Skeletal muscle tissue (tissue), 4 donors: ENCODE data around the gene CGNL1. TPM values are rescaled to one million over a fixed set of nuclear protein-coding genes. Genes with fewer than 3 reads are reported as not detected.

Experiments used
- H3K27ac ChIP-seq: one replicate; pipeline ENCODE4 v1.7.0; 2013; ENCODE audit warnings: mild to moderate bottlenecking, low read depth, low read length, inconsistent platforms
- H3K27me3 ChIP-seq, 3 donors: one replicate each; pipeline ENCODE4 v1.7.0; 2013; ENCODE audit warnings: low read length in 3 of 3; ENCODE audit not compliant: control insufficient read depth in 3 of 3, insufficient read depth in 3 of 3
- H3K36me3 ChIP-seq, 3 donors: one replicate each; pipeline ENCODE4 v1.7.0; 2013; ENCODE audit warnings: low read length in 3 of 3; ENCODE audit not compliant: control insufficient read depth in 3 of 3, insufficient read depth in 3 of 3
- H3K4me1 ChIP-seq, 3 donors: one replicate each; pipeline ENCODE4 v1.7.0; 2013; ENCODE audit warnings: low read length in 3 of 3, mild to moderate bottlenecking in 3 of 3; ENCODE audit not compliant: control insufficient read depth in 3 of 3, insufficient read depth in 3 of 3
- H3K4me3 ChIP-seq, 3 donors: one replicate each; pipeline ENCODE4 v1.7.0; 2013; ENCODE audit warnings: low read length in 3 of 3
- H3K9ac ChIP-seq, 3 donors: one replicate each; pipeline ENCODE4 v1.7.0; 2013; ENCODE audit warnings: low read length in 3 of 3, mild to moderate bottlenecking in 3 of 3, moderate library complexity in 2 of 3, low read depth in 1 of 3
- H3K9me3 ChIP-seq, 3 donors: one replicate each; pipeline ENCODE4 v1.7.0; 2013; ENCODE audit warnings: low read length in 3 of 3; ENCODE audit not compliant: control insufficient read depth in 3 of 3
- total RNA-seq: library from RNA; depleted of rRNA; stranded (reverse); fragments of >200 nt; gene quantifications from one replicate; pipeline ENCODE4 v1.2.3, GENCODE V29; 2014
- donor health status: Osteomylitis.

Gene CGNL1
- total RNA-seq, 1 donor from 2014 or later: 11.5 TPM

DNA sequence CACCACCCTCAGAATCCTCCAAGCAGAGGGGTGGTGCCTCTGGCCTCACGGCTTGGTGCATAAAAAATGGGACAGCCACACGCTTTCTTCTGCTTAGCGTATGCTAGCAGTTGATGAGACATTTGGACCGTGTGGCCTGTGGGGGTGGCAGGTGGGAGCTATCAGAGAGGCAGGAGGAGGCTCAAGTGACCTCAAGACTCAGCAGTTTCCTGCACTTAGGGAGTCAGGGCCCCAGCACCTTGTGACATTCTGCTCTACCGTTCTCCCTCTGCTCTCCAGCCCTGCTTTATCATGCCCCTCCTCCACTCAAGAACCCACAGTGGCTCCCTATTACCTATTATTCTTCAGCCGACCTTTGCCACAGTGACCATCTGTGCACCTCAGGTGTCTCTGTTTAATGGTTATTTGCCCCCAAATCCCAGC lies 41.0 kb upstream of the CGNL1 start:
- Histone ChIP-seq H3K36me3 (no peaks in the 10 kb centered on the region), H3K4me3 (no peak overlapping the region), H3K9me3 (no peaks in the 10 kb centered on the region), H3K4me1 (peaks cover 3 to 10% (median 4%) of the 10 kb centered on the region in 3 donors), H3K27ac (no peak overlapping the region), H3K9ac (no peak overlapping the region), H3K27me3 (peaks cover 0 to 2% (median 0%) of the 10 kb centered on the region in 3 donors)

DNA sequence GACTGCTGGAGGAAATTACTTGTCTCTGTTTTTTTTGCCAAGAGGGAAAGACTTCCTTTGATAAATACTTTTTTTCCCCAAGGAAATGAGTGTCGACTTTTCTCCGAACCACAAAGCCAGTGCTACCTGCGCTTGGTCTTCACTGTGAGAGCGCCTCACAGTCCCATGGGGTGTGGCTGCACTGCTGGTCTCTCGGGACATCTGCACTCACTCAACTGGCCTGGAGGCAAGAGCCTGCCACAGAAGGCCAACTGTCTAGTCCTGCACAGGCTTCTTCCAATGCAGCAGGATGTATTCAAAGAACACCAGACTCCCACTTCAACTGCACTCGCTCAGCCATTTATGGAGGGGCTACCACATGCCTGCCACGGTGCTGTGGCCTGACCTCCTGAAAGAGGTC lies 40.6 kb upstream of the CGNL1 start:
- Histone ChIP-seq H3K36me3 (no peaks in the 10 kb centered on the region), H3K27ac (no peak overlapping the region), H3K4me3 (no peak overlapping the region), H3K4me1 (peaks cover 3 to 10% (median 4%) of the 10 kb centered on the region in 3 donors), H3K27me3 (no peaks in the 10 kb centered on the region), H3K9me3 (no peaks in the 10 kb centered on the region), H3K9ac (no peak overlapping the region)

DNA sequence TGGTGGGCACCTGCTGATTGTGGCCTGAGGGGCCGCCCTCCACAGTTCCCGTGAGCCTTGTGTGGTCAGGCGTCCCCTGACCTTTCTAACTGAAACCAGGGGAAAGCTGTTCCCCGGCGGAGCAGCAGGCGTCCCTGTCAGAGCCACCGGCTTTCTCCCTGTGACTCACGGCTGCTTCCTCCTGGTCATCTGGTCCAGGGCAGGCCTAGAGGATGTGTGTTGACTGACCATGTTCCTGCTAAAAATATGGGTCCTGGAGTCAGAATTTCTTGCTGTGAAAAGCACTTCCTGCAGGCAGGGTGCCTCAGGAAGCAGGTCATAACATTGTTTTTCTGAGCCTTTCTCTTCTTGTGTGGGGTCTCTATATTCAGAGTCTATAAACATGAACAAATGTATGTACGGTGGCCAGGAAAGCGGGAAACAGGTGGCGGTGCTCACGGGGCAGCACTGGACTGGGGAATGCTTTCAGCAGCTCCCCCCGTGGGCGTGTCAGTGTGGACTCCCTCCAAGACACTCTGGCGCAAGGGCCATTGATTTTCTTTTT lies 38.4 kb upstream of the CGNL1 start:
- Histone ChIP-seq H3K36me3 (no peaks in the 10 kb centered on the region), H3K27me3 (no peaks in the 10 kb centered on the region), H3K27ac (peak overlapping the region; percentile 23), H3K4me3 (no peak overlapping the region), H3K9me3 (no peaks in the 10 kb centered on the region), H3K4me1 (peaks cover 3 to 10% (median 4%) of the 10 kb centered on the region in 3 donors), H3K9ac (peak overlapping the region in 1 of 3 donors; percentile 8)

DNA sequence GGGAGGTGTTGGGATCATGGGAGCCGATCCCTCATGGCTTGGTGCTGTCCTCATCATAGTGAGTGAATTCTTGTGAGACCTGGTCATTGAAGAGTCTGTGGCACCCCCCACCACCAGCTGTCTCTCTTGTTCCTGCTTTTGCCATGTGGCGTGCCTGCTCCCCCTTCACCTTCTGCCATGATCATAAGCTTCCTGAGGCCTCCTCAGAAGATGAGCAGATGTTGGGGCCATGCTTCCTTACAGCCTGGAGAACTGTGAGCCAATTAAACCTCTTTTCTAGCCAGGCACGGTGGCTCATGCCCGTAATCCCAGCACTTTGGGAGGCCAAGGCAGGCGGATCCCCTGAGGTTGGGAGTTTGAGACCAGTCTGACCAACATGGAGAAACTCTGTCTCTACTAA lies 37.0 kb upstream of the CGNL1 start:
- peaks cover 3 to 10% (median 4%) of the 10 kb centered on the region in 3 donors for H3K4me1 ChIP-seq
- no peaks in the 10 kb centered on the region for H3K27me3 ChIP-seq
- H3K27ac ChIP-seq: no peak overlapping the region
- H3K9ac ChIP-seq: no peak overlapping the region
- no peaks in the 10 kb centered on the region for H3K9me3 ChIP-seq
- no peak overlapping the region for H3K4me3 ChIP-seq
- H3K36me3 ChIP-seq: no peaks in the 10 kb centered on the region

DNA sequence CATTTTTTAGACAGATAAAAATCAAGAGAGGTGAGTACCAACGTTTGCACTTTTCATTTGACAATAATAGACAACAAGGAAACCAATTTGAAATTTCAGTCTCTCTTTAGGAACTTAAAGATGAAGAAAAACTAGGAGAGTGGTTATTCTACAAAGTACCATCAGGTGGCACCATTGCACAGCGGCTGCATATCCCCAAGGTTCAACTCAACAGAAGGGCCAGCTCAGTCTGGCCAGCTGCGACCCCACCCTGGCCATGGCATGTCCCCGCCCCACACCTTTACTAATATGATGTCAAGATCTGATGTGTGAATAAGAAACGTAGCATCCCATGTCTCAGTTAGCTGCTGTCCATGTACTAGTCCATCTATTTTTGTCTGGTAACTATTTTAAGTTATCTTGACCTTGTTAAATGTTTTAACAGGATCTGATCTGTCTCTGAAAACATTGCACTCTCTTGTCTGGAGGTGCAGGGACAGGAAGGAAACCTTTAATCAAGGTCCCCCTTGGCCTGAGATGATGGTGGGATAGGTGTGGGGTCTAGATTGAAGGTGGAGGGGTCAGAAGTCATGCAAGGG lies 35.5 kb upstream of the CGNL1 start:
- no peaks in the 10 kb centered on the region for H3K27me3 ChIP-seq
- peaks cover 0 to 7% (median 3%) of the 10 kb centered on the region in 3 donors for H3K4me1 ChIP-seq
- H3K4me3 ChIP-seq: no peak overlapping the region
- H3K9ac ChIP-seq: no peak overlapping the region
- H3K36me3 ChIP-seq: no peaks in the 10 kb centered on the region
- H3K9me3 ChIP-seq: no peaks in the 10 kb centered on the region
- no peak overlapping the region for H3K27ac ChIP-seq

DNA sequence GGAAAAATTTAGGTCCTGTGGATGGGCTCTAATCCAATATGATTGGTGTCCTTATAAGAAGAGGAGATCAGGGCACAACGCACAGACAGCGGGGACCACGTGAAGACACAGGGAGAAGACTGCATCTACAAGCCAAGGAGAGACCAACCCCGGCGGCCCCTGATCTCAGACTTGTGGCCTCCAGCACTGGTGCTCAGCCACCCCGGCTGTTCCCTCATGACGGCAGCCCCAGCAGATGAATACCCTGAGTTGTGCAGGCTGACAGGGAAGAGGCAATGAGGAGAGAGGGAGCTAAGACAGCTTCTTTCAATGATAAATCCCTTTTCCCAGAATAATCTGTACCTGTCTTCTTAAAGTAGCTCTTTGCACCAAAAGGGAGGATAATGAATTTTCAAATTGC lies 33.3 kb upstream of the CGNL1 start:
- H3K9me3 ChIP-seq: no peaks in the 10 kb centered on the region
- H3K36me3 ChIP-seq: no peaks in the 10 kb centered on the region
- H3K27me3 ChIP-seq: no peaks in the 10 kb centered on the region
- H3K4me3 ChIP-seq: no peak overlapping the region
- no peak overlapping the region for H3K27ac ChIP-seq
- H3K4me1 ChIP-seq: no peaks in the 10 kb centered on the region
- no peak overlapping the region for H3K9ac ChIP-seq

GRCh38 chr15:57343498-57343897 lies 32.8 kb upstream of the CGNL1 start:
- H3K4me1 ChIP-seq: no peaks in the 10 kb centered on the region

DNA sequence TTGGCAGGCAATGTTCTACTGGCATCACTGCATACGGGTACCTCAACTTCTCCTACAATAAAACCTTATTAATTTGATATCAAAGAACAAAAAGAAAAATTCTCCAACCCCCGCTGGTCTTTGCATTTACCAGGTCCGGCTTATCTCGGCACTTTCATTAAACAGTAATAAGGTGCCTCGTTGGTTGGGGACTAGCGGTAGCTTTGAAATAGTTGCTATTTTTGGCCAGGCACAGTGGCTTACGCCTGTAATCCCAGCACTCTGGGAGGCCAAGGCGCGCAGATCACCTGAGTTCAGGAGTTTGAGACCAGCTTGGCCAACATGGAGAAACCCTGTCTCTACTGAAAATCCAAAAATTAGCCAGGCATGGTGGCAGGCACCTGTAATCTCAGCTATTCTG lies 32.0 kb upstream of the CGNL1 start:
- Histone ChIP-seq H3K9ac (no peak overlapping the region), H3K9me3 (no peaks in the 10 kb centered on the region), H3K36me3 (no peaks in the 10 kb centered on the region), H3K27ac (no peak overlapping the region), H3K4me3 (no peak overlapping the region), H3K4me1 (no peaks in the 10 kb centered on the region), H3K27me3 (no peaks in the 10 kb centered on the region)

More at GRCh38 chr15:57343498-57343897, 32.8 kb upstream of the CGNL1 start:
- Histone ChIP-seq H3K9ac (no peak overlapping the region), H3K9me3 (no peaks in the 10 kb centered on the region), H3K36me3 (no peaks in the 10 kb centered on the region), H3K27me3 (no peaks in the 10 kb centered on the region), H3K4me3 (no peak overlapping the region), H3K27ac (no peak overlapping the region)

- Histone ChIP-seq H3K4me3 (no peak overlapping the region), H3K27me3 (no peaks in the 10 kb centered on the region), H3K4me1 (no peaks in the 10 kb centered on the region), H3K9ac (no peak overlapping the region), H3K27ac (no peak overlapping the region), H3K36me3 (no peaks in the 10 kb centered on the region), H3K9me3 (no peaks in the 10 kb centered on the region)
Measured at GRCh38 chr15:57345584-57345983, 30.7 kb upstream of the CGNL1 start.

- Histone ChIP-seq H3K9ac (no peak overlapping the region), H3K4me1 (no peaks in the 10 kb centered on the region), H3K9me3 (no peaks in the 10 kb centered on the region), H3K27ac (no peak overlapping the region), H3K4me3 (no peak overlapping the region), H3K27me3 (no peaks in the 10 kb centered on the region), H3K36me3 (no peaks in the 10 kb centered on the region)
Measured at GRCh38 chr15:57348081-57348480, 28.2 kb upstream of the CGNL1 start.
